ENCODE results near the gene ETV6. TPM values are rescaled to one million over a fixed set of nuclear protein-coding genes. Genes with fewer than 3 reads are reported as not detected.

The ETV6 gene
- polyA plus RNA-seq, 3 donors = 6.8 to 45.1 (median 11.7) TPM

GRCh38 chr12:11663130-11663529 is 13.7 kb downstream of the ETV6 start:
- no peak overlapping the region for H3K4me3 ChIP-seq (replicated peaks in 1 of 3; ENCODE audit: low read depth in 2 of 3, low read length in 3 of 3)
- no peak for TF ChIP-seq CTCF (IDR thresholded peaks at IDR 0.05)
- Mint-ChIP-seq H3K4me3 (no peak overlapping the region), H3K36me3 (peaks cover 39 to 54% of the 10 kb centered on the region in 2 donors), H3K27ac (peak overlapping the region in 3 of 7 donors; percentile 1 to 49 (median 18)), H3K9me3 (no peaks in the 10 kb centered on the region), H3K27me3 (ENCODE audit: low read depth in 3 of 3) (no peaks in the 10 kb centered on the region), H3K4me1 (peaks cover 92% of the 10 kb centered on the region)
- peaks cover 73 to 92% of the 10 kb centered on the region in 2 donors for H3K4me1 ChIP-seq (ENCODE audit: control insufficient read depth in 1 of 2, insufficient read depth in 2 of 2, low read length in 2 of 2)
- H3K9me3 ChIP-seq (replicated peaks in 1 of 2; ENCODE audit: control insufficient read depth in 1 of 2, insufficient read depth in 1 of 2, low read length in 2 of 2) = no peaks in the 10 kb centered on the region
- intact Hi-C loops (cut with micrococcal nuclease) = no loop called here
- DNase-seq = no peak
- WGBS (ENCODE audit: insufficient coverage) = 70% methylated on average over 2 of the region's 7 CpGs
- no peak overlapping the region for H3K9ac ChIP-seq (ENCODE audit: insufficient read depth, low read length, poor library complexity, severe bottlenecking)
- H3K79me2 ChIP-seq (ENCODE audit: insufficient read depth, low read length) = peaks cover 100% of the 10 kb centered on the region
- no peaks in the 10 kb centered on the region for H3K27me3 ChIP-seq (ENCODE audit: control insufficient read depth in 2 of 2, insufficient read depth in 2 of 2, low read length in 2 of 2)
- H2AFZ ChIP-seq (ENCODE audit: insufficient read depth, low read depth, low read length, poor library complexity, severe bottlenecking) = no peak overlapping the region
- peaks cover 10 to 29% of the 10 kb centered on the region in 2 donors for H3K36me3 ChIP-seq (replicated peaks in 1 of 2; ENCODE audit: control insufficient read depth in 1 of 2, insufficient read depth in 2 of 2, low read length in 2 of 2)
- H3K4me2 ChIP-seq (replicated peaks; ENCODE audit: extremely low read depth, low read length, poor library complexity, severe bottlenecking) = no peak overlapping the region
- H3K27ac ChIP-seq (ENCODE audit: low read depth in 1 of 2, low read length in 2 of 2) = no peak overlapping the region
- peaks cover 98% of the 10 kb centered on the region for H4K20me1 ChIP-seq (ENCODE audit: insufficient read depth, low read length)

- no peak overlapping the region for H3K4me2 ChIP-seq (replicated peaks; ENCODE audit: extremely low read depth, low read length, poor library complexity, severe bottlenecking)
- no peaks in the 10 kb centered on the region for H3K27me3 ChIP-seq (ENCODE audit: control insufficient read depth in 2 of 2, insufficient read depth in 2 of 2, low read length in 2 of 2)
- H3K9me3 ChIP-seq (replicated peaks in 1 of 2; ENCODE audit: control insufficient read depth in 1 of 2, insufficient read depth in 1 of 2, low read length in 2 of 2) = no peaks in the 10 kb centered on the region
- H3K9ac ChIP-seq (ENCODE audit: insufficient read depth, low read length, poor library complexity, severe bottlenecking) = no peak overlapping the region
- Mint-ChIP-seq H3K4me1 (peaks cover 93% of the 10 kb centered on the region), H3K27me3 (ENCODE audit: low read depth in 3 of 3) (no peaks in the 10 kb centered on the region), H3K36me3 (peaks cover 37 to 45% of the 10 kb centered on the region in 2 donors), H3K27ac (peak overlapping the region in 1 of 7 donors; percentile 69), H3K4me3 (no peak overlapping the region), H3K9me3 (no peaks in the 10 kb centered on the region)
- H3K79me2 ChIP-seq (ENCODE audit: insufficient read depth, low read length) = peaks cover 100% of the 10 kb centered on the region
- DNase-seq = no peak
- WGBS (ENCODE audit: insufficient coverage) = 100% methylated on average over 2 of the region's 3 CpGs
- peak overlapping the region in 1 of 2 donors; percentile 3 for H3K27ac ChIP-seq (ENCODE audit: low read depth in 1 of 2, low read length in 2 of 2)
- peaks cover 75 to 92% of the 10 kb centered on the region in 2 donors for H3K4me1 ChIP-seq (ENCODE audit: control insufficient read depth in 1 of 2, insufficient read depth in 2 of 2, low read length in 2 of 2)
- H3K36me3 ChIP-seq (replicated peaks in 1 of 2; ENCODE audit: control insufficient read depth in 1 of 2, insufficient read depth in 2 of 2, low read length in 2 of 2) = peaks cover 10 to 29% of the 10 kb centered on the region in 2 donors
- intact Hi-C loops (cut with micrococcal nuclease) = no loop called here
- peaks cover 98% of the 10 kb centered on the region for H4K20me1 ChIP-seq (ENCODE audit: insufficient read depth, low read length)
- H3K4me3 ChIP-seq (replicated peaks in 1 of 3; ENCODE audit: low read depth in 2 of 3, low read length in 3 of 3) = no peak overlapping the region
- TF ChIP-seq CTCF (IDR thresholded peaks at IDR 0.05) = no peak
- H2AFZ ChIP-seq (ENCODE audit: insufficient read depth, low read depth, low read length, poor library complexity, severe bottlenecking) = no peak overlapping the region
These were observed 14.6 kb downstream of the ETV6 start for GRCh38 chr12:11664101-11664500.

All from CD14-positive monocyte (primary cell).